Measurements from ENCODE around the gene TRMT44.

DNA sequence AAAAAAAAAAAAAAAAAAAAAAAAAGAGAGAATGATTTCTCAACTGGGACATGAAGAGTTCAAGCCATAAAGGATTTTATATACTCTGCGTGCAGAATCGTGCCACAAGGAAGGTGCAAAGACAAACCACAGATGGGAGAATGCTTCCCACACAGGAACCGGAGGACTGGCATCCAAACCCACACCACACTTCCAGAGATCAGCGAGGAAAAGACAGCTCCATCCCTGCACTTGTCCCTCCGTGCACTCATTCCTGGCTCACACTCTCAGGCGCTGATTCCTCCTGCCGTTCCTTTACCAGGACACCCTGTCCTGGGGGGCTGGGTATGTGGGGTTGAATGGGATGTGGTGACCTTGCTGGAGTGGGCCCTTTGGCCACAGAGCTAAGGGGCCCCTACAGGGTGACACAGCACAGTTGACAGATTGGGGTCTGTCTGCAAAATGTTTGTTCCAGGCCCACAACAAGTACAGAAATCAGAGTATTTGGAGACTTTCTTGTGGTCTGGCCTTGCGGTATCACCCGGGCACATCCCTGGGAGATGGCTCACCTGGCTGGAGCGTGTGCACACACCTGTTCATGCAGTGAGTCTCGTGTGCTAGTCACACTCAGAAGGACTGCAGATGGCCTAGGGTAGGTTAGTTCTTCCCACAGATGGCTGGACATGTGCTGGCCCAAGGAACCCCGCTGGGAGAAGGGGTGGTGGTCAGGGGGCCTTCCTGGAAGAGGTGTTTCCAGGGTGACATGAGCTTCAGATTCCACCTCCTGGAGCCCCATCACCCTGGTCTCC, 84.2 kb downstream of the TRMT44 start:
- TF ChIP-seq BHLHE40 (IDR thresholded peaks at IDR 0.05; ENCODE audit: borderline replicate concordance), result no peak
- no peak for TF ChIP-seq SP1 (IDR thresholded peaks at IDR 0.05)
- TF ChIP-seq FOXA1 (IDR thresholded peaks at IDR 0.05), result no peak
- TF ChIP-seq FOXM1 (IDR thresholded peaks at IDR 0.05; ENCODE audit: borderline replicate concordance), result no peak
- TF ChIP-seq ZNF384 (IDR thresholded peaks at IDR 0.05), result no peak
- TF ChIP-seq FOXK2 (IDR thresholded peaks at IDR 0.05), result no peak
- TF ChIP-seq NFRKB (IDR thresholded peaks at IDR 0.05), result no peak
- TF ChIP-seq ARNT (IDR thresholded peaks at IDR 0.05), result no peak
- no peak for TF ChIP-seq SUZ12 (IDR thresholded peaks at IDR 0.05)
- TF ChIP-seq, protein P1, sequence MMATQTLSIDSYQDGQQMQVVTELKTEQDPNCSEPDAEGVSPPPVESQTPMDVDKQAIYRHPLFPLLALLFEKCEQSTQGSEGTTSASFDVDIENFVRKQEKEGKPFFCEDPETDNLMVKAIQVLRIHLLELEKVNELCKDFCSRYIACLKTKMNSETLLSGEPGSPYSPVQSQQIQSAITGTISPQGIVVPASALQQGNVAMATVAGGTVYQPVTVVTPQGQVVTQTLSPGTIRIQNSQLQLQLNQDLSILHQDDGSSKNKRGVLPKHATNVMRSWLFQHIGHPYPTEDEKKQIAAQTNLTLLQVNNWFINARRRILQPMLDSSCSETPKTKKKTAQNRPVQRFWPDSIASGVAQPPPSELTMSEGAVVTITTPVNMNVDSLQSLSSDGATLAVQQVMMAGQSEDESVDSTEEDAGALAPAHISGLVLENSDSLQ (IDR thresholded peaks at IDR 0.05), result no peak
- TF ChIP-seq ELF4 (IDR thresholded peaks at IDR 0.05), result no peak
- no peak for TF ChIP-seq HDGF (IDR thresholded peaks at IDR 0.05; ENCODE audit: borderline replicate concordance)
